Fibroblast of the conjunctiva (primary cell): ENCODE measurements around the gene LCN1.
"Not testable (repeated sequence)": the region's sequence is repeated elsewhere in the genome, so short reads cannot be mapped to it uniquely, and the experiment has no call there.

Source experiments
- DNase-seq: peaks from one replicate; pipeline ENCODE4 v3.0.0-alpha.2; 2010; ENCODE audit warnings: low read depth

The LCN1 gene

GRCh38 chr9:135546792-135547617 is 25.8 kb downstream of the LCN1 start:
- DNase-seq = not testable (repeated sequence)

GRCh38 chr9:135547756-135548736 is 26.8 kb downstream of the LCN1 start:
- DNase-seq = no peak

GRCh38 chr9:135549478-135550343 is 28.5 kb downstream of the LCN1 start:
- DNase-seq = not testable (repeated sequence)

GRCh38 chr9:135550344-135550918 is 29.2 kb downstream of the LCN1 start:
- no peak for DNase-seq

- DNase-seq = no peak
These were observed 29.8 kb downstream of the LCN1 start for GRCh38 chr9:135551031-135551430.

GRCh38 chr9:135551456-135551855 is 30.2 kb downstream of the LCN1 start:
- DNase-seq = no peak

- DNase-seq = no peak
These were observed 30.9 kb downstream of the LCN1 start for GRCh38 chr9:135552021-135552697.

GRCh38 chr9:135552698-135553171 is 31.5 kb downstream of the LCN1 start:
- DNase-seq = no peak

GRCh38 chr9:135554718-135555117 is 33.5 kb downstream of the LCN1 start:
- DNase-seq = no peak

- DNase-seq = no peak
These were observed 34.0 kb downstream of the LCN1 start for GRCh38 chr9:135555203-135555602.

- DNase-seq = no peak
These were observed 34.7 kb downstream of the LCN1 start for GRCh38 chr9:135555910-135556309.

GRCh38 chr9:135559606-135560005 is 38.4 kb downstream of the LCN1 start:
- DNase-seq = no peak

- no peak for DNase-seq
These were observed 40.4 kb downstream of the LCN1 start, which contains the start of gene PAEP for GRCh38 chr9:135561391-135562234. PAEP (plus strand) TSS chr9:135561756.

GRCh38 chr9:135562235-135562745 is 41.0 kb downstream of the LCN1 start:
- no peak for DNase-seq

GRCh38 chr9:135563039-135563476 is 41.8 kb downstream of the LCN1 start:
- DNase-seq = no peak

GRCh38 chr9:135563858-135564257 is 42.6 kb downstream of the LCN1 start:
- no peak for DNase-seq

- DNase-seq = no peak
These were observed 43.9 kb downstream of the LCN1 start for GRCh38 chr9:135565141-135565628.

GRCh38 chr9:135565636-135566035 is 44.4 kb downstream of the LCN1 start:
- DNase-seq = no peak

- no peak for DNase-seq
These were observed 45.3 kb downstream of the LCN1 start for GRCh38 chr9:135566552-135566951.
